Mucosa of stomach (tissue), 1 donor: ENCODE data around the gene GATA1.

Experiments used
- H3K27me3 ChIP-seq: one replicate; pipeline ENCODE4 v1.7.0; 2013; ENCODE audit warnings: mild to moderate bottlenecking, low read length; ENCODE audit not compliant: control insufficient read depth, insufficient read depth
- H3K36me3 ChIP-seq: one replicate; pipeline ENCODE4 v1.7.0; 2013; ENCODE audit warnings: low read length; ENCODE audit not compliant: control insufficient read depth, insufficient read depth
- H3K4me1 ChIP-seq: one replicate; pipeline ENCODE4 v1.7.0; 2013; ENCODE audit warnings: mild to moderate bottlenecking, low read length; ENCODE audit not compliant: control insufficient read depth, insufficient read depth
- H3K4me3 ChIP-seq: one replicate; pipeline ENCODE4 v1.7.0; 2013; ENCODE audit warnings: low read length
- H3K9ac ChIP-seq: one replicate; pipeline ENCODE4 v1.7.0; 2013; ENCODE audit warnings: mild to moderate bottlenecking, low read length, moderate library complexity
- H3K9me3 ChIP-seq: one replicate; pipeline ENCODE4 v1.7.0; 2013; ENCODE audit warnings: mild to moderate bottlenecking, low read length, moderate library complexity; ENCODE audit not compliant: control insufficient read depth
- donor health status: Pancreatic carcinoma.

GATA1 gene

GRCh38 chrX:48786825-48787504 lies 575 bp downstream of the GATA1 start:
- no peaks in the 10 kb centered on the region for H3K4me1 ChIP-seq
- H3K9me3 ChIP-seq: no peaks in the 10 kb centered on the region

GRCh38 chrX:48787505-48788443 lies 1.4 kb downstream of the GATA1 start:
- Histone ChIP-seq H3K9me3 (no peaks in the 10 kb centered on the region), H3K27me3 (peaks cover 4% of the 10 kb centered on the region), H3K4me1 (no peaks in the 10 kb centered on the region), H3K4me3 (no peak overlapping the region), H3K36me3 (no peaks in the 10 kb centered on the region), H3K9ac (no peak overlapping the region)

More at GRCh38 chrX:48786825-48787504, 575 bp downstream of the GATA1 start:
- peaks cover 4% of the 10 kb centered on the region for H3K27me3 ChIP-seq
- H3K36me3 ChIP-seq: no peaks in the 10 kb centered on the region
- H3K9ac ChIP-seq: no peak overlapping the region
- no peak overlapping the region for H3K4me3 ChIP-seq

- H3K9ac ChIP-seq: no peak overlapping the region
- H3K36me3 ChIP-seq: no peaks in the 10 kb centered on the region
- H3K27me3 ChIP-seq: peaks cover 4% of the 10 kb centered on the region
- no peaks in the 10 kb centered on the region for H3K4me1 ChIP-seq
- no peaks in the 10 kb centered on the region for H3K9me3 ChIP-seq
- H3K4me3 ChIP-seq: no peak overlapping the region
Observed at GRCh38 chrX:48789366-48790220, 3.2 kb downstream of the GATA1 start.

- no peak overlapping the region for H3K9ac ChIP-seq
- H3K27me3 ChIP-seq: peaks cover 4% of the 10 kb centered on the region
- H3K4me1 ChIP-seq: no peaks in the 10 kb centered on the region
- no peak overlapping the region for H3K4me3 ChIP-seq
- H3K9me3 ChIP-seq: no peaks in the 10 kb centered on the region
- H3K36me3 ChIP-seq: no peaks in the 10 kb centered on the region
Observed at GRCh38 chrX:48790477-48790876, 4.1 kb downstream of the GATA1 start.

- no peaks in the 10 kb centered on the region for H3K4me1 ChIP-seq
- H3K4me3 ChIP-seq: no peak overlapping the region
- H3K9ac ChIP-seq: no peak overlapping the region
- peaks cover 4% of the 10 kb centered on the region for H3K27me3 ChIP-seq
- H3K9me3 ChIP-seq: no peaks in the 10 kb centered on the region
- H3K36me3 ChIP-seq: no peaks in the 10 kb centered on the region
Observed at GRCh38 chrX:48791063-48791820, 4.9 kb downstream of the GATA1 start.

- Histone ChIP-seq H3K36me3 (no peaks in the 10 kb centered on the region), H3K4me1 (no peaks in the 10 kb centered on the region), H3K9me3 (no peaks in the 10 kb centered on the region), H3K9ac (no peak overlapping the region), H3K4me3 (no peak overlapping the region), H3K27me3 (peaks cover under 1% of the 10 kb centered on the region)
Observed at GRCh38 chrX:48792219-48792618, 5.8 kb downstream of the GATA1 start.

- H3K9ac ChIP-seq: no peak overlapping the region
- H3K4me1 ChIP-seq: no peaks in the 10 kb centered on the region
- no peaks in the 10 kb centered on the region for H3K36me3 ChIP-seq
- no peaks in the 10 kb centered on the region for H3K9me3 ChIP-seq
- H3K4me3 ChIP-seq: no peak overlapping the region
- H3K27me3 ChIP-seq: no peaks in the 10 kb centered on the region
Observed at GRCh38 chrX:48793935-48794334, 7.5 kb downstream of the GATA1 start.

GRCh38 chrX:48794340-48794910 lies 8.0 kb downstream of the GATA1 start:
- Histone ChIP-seq H3K27me3 (no peaks in the 10 kb centered on the region), H3K36me3 (no peaks in the 10 kb centered on the region), H3K9ac (no peak overlapping the region), H3K4me1 (no peaks in the 10 kb centered on the region), H3K9me3 (no peaks in the 10 kb centered on the region), H3K4me3 (no peak overlapping the region)

- H3K9ac ChIP-seq: no peak overlapping the region
- no peak overlapping the region for H3K4me3 ChIP-seq
- no peaks in the 10 kb centered on the region for H3K9me3 ChIP-seq
- H3K27me3 ChIP-seq: no peaks in the 10 kb centered on the region
- H3K36me3 ChIP-seq: no peaks in the 10 kb centered on the region
- no peaks in the 10 kb centered on the region for H3K4me1 ChIP-seq
Observed at GRCh38 chrX:48794911-48795515, 8.6 kb downstream of the GATA1 start.

GRCh38 chrX:48798318-48798717 lies 11.9 kb downstream of the GATA1 start:
- Histone ChIP-seq H3K27me3 (no peaks in the 10 kb centered on the region), H3K4me3 (no peak overlapping the region), H3K9me3 (no peaks in the 10 kb centered on the region), H3K9ac (no peak overlapping the region), H3K36me3 (no peaks in the 10 kb centered on the region), H3K4me1 (peaks cover 14% of the 10 kb centered on the region)
